NB4 (cell line): Measurements from ENCODE around the gene ZFYVE21.

Source experiments
- POLR2A ChIP-seq: IDR thresholded peaks from 2 replicates; pipeline ENCODE4 v1.6.1; 2011; ENCODE audit warnings: mild to moderate bottlenecking; ENCODE audit not compliant: insufficient read length; ENCODE audit errors: extremely low read depth
- TF ChIP-seq, protein P1 (sequence below): IDR thresholded peaks from one replicate; pipeline ENCODE4 v1.5.1; 2012; ENCODE audit warnings: low read depth, low read length

DNA sequence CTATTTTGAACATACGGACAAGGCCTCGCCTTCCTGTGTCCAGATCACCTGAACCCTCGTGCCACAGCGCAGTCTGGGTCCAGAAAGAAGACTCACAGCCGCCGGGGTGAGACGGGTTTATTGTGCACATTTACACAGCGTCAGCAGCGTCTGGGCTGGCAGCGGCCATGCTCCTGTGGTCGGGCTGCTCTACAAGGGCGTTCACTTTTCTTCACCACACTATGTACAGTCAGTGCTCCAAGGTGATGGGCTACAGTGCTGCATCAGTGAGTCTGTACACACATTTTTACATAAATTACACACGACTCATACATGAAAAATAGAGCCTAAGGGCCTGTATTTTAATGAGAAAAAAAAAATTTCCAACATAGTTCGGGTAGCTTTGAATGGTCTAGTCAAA lies 18.0 kb downstream of the ZFYVE21 start:
- TF ChIP-seq POLR2A = no peak
- TF ChIP-seq, protein P1, sequence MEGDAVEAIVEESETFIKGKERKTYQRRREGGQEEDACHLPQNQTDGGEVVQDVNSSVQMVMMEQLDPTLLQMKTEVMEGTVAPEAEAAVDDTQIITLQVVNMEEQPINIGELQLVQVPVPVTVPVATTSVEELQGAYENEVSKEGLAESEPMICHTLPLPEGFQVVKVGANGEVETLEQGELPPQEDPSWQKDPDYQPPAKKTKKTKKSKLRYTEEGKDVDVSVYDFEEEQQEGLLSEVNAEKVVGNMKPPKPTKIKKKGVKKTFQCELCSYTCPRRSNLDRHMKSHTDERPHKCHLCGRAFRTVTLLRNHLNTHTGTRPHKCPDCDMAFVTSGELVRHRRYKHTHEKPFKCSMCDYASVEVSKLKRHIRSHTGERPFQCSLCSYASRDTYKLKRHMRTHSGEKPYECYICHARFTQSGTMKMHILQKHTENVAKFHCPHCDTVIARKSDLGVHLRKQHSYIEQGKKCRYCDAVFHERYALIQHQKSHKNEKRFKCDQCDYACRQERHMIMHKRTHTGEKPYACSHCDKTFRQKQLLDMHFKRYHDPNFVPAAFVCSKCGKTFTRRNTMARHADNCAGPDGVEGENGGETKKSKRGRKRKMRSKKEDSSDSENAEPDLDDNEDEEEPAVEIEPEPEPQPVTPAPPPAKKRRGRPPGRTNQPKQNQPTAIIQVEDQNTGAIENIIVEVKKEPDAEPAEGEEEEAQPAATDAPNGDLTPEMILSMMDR = no peak
